ENCODE measurements around the gene MGARP.

The MGARP gene

DNA sequence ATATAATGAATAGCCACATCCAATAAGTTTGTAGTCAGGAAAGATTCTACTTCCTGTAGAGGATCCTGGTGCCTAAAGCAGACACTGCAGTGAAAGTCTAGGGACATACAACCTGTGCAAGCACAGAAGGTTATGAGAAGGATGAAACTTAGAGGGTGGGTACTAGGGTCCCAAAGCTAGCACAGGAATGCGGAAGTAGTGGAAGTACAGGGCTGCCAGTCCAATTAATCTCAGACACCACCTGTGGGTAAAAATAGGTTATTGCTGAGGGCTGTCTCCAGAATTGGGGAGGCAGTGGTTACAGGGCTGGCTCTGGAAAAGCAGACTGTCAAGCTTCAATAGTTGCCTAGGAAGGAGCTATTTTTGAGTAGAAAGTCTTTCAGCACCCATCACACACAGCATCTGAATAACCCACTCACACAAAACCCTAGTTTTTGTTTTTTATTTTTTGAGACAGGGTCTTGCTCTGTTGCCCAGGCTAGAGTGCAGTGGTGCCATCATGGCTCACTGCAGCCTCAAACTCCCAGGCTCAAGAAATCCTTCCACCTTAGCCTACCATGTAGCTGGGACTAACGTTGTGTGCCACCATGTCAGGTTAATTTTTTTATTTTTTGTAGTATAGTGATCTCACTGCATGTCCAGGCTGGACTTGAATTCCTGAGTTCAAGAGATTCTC lies 52.2 kb downstream of the MGARP start:
- peaks cover 9% of the 10 kb centered on the region for H3K4me1 ChIP-seq (ENCODE audit: insufficient read depth, low read length, poor library complexity, severe bottlenecking)
- peak overlapping the region; percentile 79 for H2AFZ ChIP-seq (ENCODE audit: low read length)
- no peaks in the 10 kb centered on the region for H3K9me2 ChIP-seq (replicated peaks; ENCODE audit: low read depth, low read length)
- H3F3A ChIP-seq (ENCODE audit: low read depth): no peaks in the 10 kb centered on the region
- H3K36me3 ChIP-seq (ENCODE audit: insufficient read depth, low read length): no peaks in the 10 kb centered on the region
- TF ChIP-seq EZH2phosphoT487 (IDR thresholded peaks at IDR 0.05; ENCODE audit: borderline replicate concordance): no peak
- TF ChIP-seq, protein P1, sequence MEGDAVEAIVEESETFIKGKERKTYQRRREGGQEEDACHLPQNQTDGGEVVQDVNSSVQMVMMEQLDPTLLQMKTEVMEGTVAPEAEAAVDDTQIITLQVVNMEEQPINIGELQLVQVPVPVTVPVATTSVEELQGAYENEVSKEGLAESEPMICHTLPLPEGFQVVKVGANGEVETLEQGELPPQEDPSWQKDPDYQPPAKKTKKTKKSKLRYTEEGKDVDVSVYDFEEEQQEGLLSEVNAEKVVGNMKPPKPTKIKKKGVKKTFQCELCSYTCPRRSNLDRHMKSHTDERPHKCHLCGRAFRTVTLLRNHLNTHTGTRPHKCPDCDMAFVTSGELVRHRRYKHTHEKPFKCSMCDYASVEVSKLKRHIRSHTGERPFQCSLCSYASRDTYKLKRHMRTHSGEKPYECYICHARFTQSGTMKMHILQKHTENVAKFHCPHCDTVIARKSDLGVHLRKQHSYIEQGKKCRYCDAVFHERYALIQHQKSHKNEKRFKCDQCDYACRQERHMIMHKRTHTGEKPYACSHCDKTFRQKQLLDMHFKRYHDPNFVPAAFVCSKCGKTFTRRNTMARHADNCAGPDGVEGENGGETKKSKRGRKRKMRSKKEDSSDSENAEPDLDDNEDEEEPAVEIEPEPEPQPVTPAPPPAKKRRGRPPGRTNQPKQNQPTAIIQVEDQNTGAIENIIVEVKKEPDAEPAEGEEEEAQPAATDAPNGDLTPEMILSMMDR (conservative IDR thresholded peaks at IDR 0.05; ENCODE audit: low read length): peak; percentile 45
- no peaks in the 10 kb centered on the region for H3K79me2 ChIP-seq (ENCODE audit: insufficient read depth, low read length)
- H3K9ac ChIP-seq (ENCODE audit: low read depth, low read length, poor library complexity, severe bottlenecking): no peak overlapping the region
- H4K20me1 ChIP-seq (ENCODE audit: insufficient read depth, low read length, poor library complexity, severe bottlenecking): no peaks in the 10 kb centered on the region
- H3K27me3 ChIP-seq (ENCODE audit: insufficient read depth, low read length, poor library complexity, severe bottlenecking): no peaks in the 10 kb centered on the region
- H3K4me2 ChIP-seq (ENCODE audit: low read depth, low read length, poor library complexity, severe bottlenecking): no peak overlapping the region
- no peaks in the 10 kb centered on the region for H3K9me3 ChIP-seq (ENCODE audit: insufficient read depth, low read depth, low read length)
- H3K4me3 ChIP-seq (ENCODE audit: low read length, poor library complexity, severe bottlenecking): no peak overlapping the region

DNA sequence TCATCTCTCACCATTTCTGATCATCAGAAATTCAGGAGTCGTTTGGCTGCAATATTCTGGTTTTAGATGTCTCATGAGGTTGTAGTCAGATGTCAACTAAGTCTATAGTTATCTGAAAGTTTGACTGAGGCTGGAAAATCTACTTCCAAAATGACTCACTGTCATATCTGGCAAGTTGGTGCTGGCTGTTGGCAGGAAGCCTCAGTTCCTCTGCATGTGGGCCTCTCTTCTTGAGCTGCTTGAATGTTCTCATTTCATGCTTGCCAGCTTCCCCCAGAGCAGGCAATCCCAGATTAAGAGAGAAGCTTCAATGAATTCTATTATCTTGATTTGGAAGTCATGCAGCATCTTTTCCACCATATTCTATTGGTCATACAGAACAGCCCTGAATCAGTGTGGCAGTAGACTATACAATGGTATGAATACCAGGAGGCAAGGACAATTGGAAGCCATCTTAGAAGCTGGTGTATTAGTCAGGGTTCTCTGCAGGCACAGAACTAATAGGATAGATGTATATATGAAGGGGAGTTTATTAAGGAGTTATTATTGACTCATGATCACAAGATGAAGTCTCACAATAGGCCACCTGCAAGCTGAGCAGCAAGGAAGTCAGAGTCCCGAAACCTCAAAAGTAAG lies 56.2 kb downstream of the MGARP start:
- Histone ChIP-seq H3K79me2 (ENCODE audit: insufficient read depth, low read length) (no peaks in the 10 kb centered on the region), H3K9ac (ENCODE audit: low read depth, low read length, poor library complexity, severe bottlenecking) (no peak overlapping the region), H3K9me2 (replicated peaks; ENCODE audit: low read depth, low read length) (no peaks in the 10 kb centered on the region), H3K9me3 (ENCODE audit: insufficient read depth, low read depth, low read length) (no peaks in the 10 kb centered on the region), H3K4me2 (ENCODE audit: low read depth, low read length, poor library complexity, severe bottlenecking) (no peak overlapping the region), H3K4me1 (ENCODE audit: insufficient read depth, low read length, poor library complexity, severe bottlenecking) (peaks cover 11% of the 10 kb centered on the region), H3F3A (ENCODE audit: low read depth) (no peaks in the 10 kb centered on the region), H3K4me3 (ENCODE audit: low read length, poor library complexity, severe bottlenecking) (no peak overlapping the region), H3K27me3 (ENCODE audit: insufficient read depth, low read length, poor library complexity, severe bottlenecking) (no peaks in the 10 kb centered on the region), H3K36me3 (ENCODE audit: insufficient read depth, low read length) (no peaks in the 10 kb centered on the region), H2AFZ (ENCODE audit: low read length) (peak overlapping the region; percentile 65), H4K20me1 (ENCODE audit: insufficient read depth, low read length, poor library complexity, severe bottlenecking) (no peaks in the 10 kb centered on the region)
- no peak for TF ChIP-seq EZH2phosphoT487 (IDR thresholded peaks at IDR 0.05; ENCODE audit: borderline replicate concordance)
- TF ChIP-seq, protein P1 (conservative IDR thresholded peaks at IDR 0.05; ENCODE audit: low read length): no peak

DNA sequence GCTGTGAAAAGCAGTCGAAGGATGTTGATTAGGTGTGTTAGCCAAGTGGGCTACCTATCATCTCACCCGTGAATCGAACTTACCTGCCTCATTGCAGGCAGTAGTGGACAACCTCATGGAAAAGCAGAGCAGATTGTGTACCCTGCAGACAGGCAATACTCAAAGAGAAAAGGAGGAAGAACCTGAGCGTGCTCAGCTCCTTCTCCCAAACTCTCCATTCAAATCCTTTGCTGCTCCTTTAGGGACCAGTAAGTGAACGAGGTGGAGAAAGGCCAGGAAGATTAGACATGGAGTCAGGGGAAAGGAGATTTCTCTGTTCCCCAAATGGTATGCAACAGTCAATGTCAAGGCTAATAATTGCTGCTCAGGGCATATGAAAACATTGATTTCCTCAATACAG lies 57.8 kb downstream of the MGARP start:
- no peaks in the 10 kb centered on the region for H3K79me2 ChIP-seq (ENCODE audit: insufficient read depth, low read length)
- no peak for TF ChIP-seq EZH2phosphoT487 (IDR thresholded peaks at IDR 0.05; ENCODE audit: borderline replicate concordance)
- no peaks in the 10 kb centered on the region for H3K27me3 ChIP-seq (ENCODE audit: insufficient read depth, low read length, poor library complexity, severe bottlenecking)
- H3K9ac ChIP-seq (ENCODE audit: low read depth, low read length, poor library complexity, severe bottlenecking): no peak overlapping the region
- H3K4me3 ChIP-seq (ENCODE audit: low read length, poor library complexity, severe bottlenecking): no peak overlapping the region
- H2AFZ ChIP-seq (ENCODE audit: low read length): no peak overlapping the region
- H3K4me1 ChIP-seq (ENCODE audit: insufficient read depth, low read length, poor library complexity, severe bottlenecking): peaks cover 11% of the 10 kb centered on the region
- no peaks in the 10 kb centered on the region for H3K9me3 ChIP-seq (ENCODE audit: insufficient read depth, low read depth, low read length)
- no peaks in the 10 kb centered on the region for H3F3A ChIP-seq (ENCODE audit: low read depth)
- no peaks in the 10 kb centered on the region for H3K36me3 ChIP-seq (ENCODE audit: insufficient read depth, low read length)
- H3K9me2 ChIP-seq (replicated peaks; ENCODE audit: low read depth, low read length): no peaks in the 10 kb centered on the region
- no peaks in the 10 kb centered on the region for H4K20me1 ChIP-seq (ENCODE audit: insufficient read depth, low read length, poor library complexity, severe bottlenecking)
- H3K4me2 ChIP-seq (ENCODE audit: low read depth, low read length, poor library complexity, severe bottlenecking): no peak overlapping the region

Data from Loucy (cell line).